ENCODE data around the gene PHLDA2.

Gene PHLDA2

GRCh38 chr11:2919837-2920236 lies 9.4 kb downstream of the PHLDA2 start:
- no peak overlapping the region for H3K4me3 ChIP-seq (replicated peaks; ENCODE audit: low read depth, low read length)
- no peak for DNase-seq (ENCODE audit: extremely low read depth, low read depth)
- no peak for TF ChIP-seq CTCF (IDR thresholded peaks at IDR 0.05; ENCODE audit: low read depth, low read length, missing control alignments)

- no peak overlapping the region for H3K4me3 ChIP-seq (replicated peaks; ENCODE audit: low read depth, low read length)
- TF ChIP-seq CTCF (IDR thresholded peaks at IDR 0.05; ENCODE audit: low read depth, low read length, missing control alignments) = no peak
- DNase-seq (ENCODE audit: extremely low read depth, low read depth) = no peak
These were observed 10.0 kb downstream of the PHLDA2 start for GRCh38 chr11:2919188-2919587.

DNA sequence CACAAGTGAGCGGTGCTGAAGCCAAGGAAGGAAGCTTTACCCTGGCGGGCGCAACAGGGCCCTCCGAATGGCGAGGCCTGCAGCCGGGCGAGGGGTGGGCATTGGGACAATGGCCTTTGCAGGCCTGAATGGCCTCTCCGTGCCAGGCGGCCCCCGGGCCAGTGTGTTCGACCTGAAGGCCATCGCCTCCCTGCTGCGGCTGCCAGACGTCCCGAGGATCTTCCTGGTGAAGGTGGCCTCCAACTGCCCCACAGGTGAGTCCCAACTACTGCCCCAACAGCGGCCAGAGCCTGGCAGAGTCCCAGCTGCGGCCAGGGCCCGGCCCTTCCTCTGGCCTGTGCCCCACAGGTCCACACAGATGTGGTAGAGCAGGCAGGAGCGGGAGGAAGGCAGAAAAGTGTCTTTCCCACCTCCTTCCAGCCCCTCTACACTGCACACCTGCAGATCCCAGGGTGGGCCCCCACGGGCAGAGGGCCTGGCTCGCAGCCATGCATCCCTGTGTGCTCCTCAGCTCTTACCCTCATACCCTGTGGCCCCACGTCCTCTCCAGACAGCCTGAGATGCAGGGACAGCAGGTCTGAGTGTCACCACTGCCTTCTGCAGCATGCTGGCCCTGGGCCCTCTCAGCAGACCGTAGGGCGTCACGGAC lies 11.3 kb downstream of the PHLDA2 start:
- no peak for TF ChIP-seq CTCF (IDR thresholded peaks at IDR 0.05; ENCODE audit: low read depth, low read length, missing control alignments)
- DNase-seq (ENCODE audit: extremely low read depth, low read depth) = no peak
- no peak overlapping the region for H3K4me3 ChIP-seq (replicated peaks; ENCODE audit: low read depth, low read length)

DNA sequence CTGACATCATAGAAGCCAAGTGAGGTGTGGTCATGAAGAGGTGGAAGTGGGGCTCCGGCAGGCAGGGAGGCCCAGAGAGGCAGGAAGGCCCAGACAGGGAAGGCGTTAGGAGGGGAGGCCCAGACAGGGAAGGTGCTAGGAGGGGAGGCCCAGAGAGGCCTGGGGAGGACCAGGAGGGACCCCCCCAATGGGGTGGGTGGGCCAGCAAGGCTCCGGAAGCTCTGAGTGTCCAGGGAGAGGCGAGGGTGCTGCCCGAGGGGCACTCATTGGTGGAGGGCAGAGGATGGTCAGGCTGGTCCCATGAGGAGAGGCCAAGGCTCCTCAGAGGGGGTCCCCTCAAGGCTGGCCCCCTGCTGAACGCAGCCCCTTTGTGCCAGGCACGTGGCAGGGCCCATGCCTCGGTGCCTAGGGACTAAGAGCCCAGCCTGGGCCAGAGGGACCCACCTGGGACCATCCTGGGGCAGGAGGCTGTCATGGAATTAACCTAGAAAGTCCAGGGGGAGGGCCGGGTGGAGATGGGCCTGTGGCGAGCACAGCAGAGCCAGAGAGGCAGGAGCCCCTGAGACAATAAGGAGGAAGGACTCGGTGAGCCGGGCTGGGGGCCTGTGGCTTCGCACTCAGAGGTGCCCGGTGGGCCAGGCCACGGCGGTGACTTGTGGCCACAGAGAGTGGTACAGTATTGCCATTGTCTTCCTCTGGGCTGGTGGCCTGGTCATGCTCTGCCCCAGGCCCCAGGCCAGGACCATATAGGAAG lies 12.2 kb downstream of the PHLDA2 start:
- TF ChIP-seq CTCF (IDR thresholded peaks at IDR 0.05; ENCODE audit: low read depth, low read length, missing control alignments) = no peak
- H3K4me3 ChIP-seq (replicated peaks; ENCODE audit: low read depth, low read length) = no peak overlapping the region
- DNase-seq (ENCODE audit: extremely low read depth, low read depth) = no peak

DNA sequence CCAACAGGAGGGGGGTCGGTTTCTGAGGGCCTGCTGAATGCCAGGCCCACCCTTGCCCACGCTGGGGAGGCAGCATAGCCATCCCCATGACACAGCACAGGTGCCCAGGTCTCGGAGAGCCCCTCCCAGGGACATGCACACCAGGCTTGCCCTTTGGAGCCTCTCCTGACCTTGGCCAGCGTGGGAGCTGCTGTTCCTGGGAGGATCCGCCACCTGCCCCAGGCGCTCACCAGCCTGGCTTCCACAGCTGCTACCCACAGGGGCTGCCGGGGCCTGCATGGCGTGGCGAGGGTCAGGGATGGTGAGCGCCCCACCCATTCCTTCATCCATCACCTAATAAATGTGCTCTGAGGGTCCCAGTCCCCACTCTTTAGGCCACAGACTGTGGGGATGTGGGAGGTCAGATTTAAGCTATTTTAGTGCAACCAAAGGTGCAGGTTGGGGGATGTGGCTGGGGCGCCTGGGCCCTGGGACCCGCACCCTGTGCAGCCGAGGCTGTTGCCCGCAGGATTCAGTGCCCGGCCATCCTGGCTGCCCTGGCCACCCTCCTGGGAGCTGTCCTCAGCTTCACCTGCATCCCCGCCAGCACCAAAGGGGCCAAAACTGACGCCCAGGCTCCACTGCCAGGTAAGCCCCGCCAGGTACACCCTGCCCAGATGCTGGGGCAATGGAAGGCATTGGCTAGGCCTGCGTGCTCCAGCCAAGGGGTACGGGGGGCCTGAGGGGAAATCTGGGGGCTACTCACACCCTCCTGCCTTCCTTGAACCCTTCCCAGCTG lies 12.9 kb downstream of the PHLDA2 start:
- TF ChIP-seq CTCF (IDR thresholded peaks at IDR 0.05; ENCODE audit: low read depth, low read length, missing control alignments) = no peak
- H3K4me3 ChIP-seq (replicated peaks; ENCODE audit: low read depth, low read length) = no peak overlapping the region
- no peak for DNase-seq (ENCODE audit: extremely low read depth, low read depth)

DNA sequence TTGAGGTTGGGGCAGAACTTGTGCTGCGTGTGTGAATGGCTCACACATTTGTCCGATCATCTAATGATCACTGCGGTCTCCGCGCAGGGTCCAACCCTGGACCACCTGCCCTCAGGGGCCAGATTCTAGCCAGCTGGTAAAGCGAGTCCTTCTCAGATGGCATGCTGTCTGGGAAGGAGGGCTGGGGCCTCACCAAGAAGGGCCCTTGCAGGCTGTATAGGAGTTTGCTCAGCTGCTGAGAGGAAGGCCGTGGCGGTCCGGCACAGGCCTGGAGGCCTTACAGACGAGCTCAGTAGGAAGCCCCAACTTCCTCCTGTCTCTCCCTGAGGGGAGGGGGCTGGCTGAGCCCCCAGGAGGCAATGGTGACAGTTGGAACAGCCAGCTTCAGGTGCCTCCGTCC lies 13.7 kb downstream of the PHLDA2 start:
- no peak for DNase-seq (ENCODE audit: extremely low read depth, low read depth)
- no peak overlapping the region for H3K4me3 ChIP-seq (replicated peaks; ENCODE audit: low read depth, low read length)
- no peak for TF ChIP-seq CTCF (IDR thresholded peaks at IDR 0.05; ENCODE audit: low read depth, low read length, missing control alignments)
